Erythroblast (primary cell): ENCODE results near the gene ADTRP.

Experiments used
- GATA1 ChIP-seq: IDR thresholded peaks from 2 replicates; pipeline ENCODE4 v1.6.1; 2011; ENCODE audit warnings: low read depth, mild to moderate bottlenecking, control low read depth, low read length, moderate library complexity
- POLR2A ChIP-seq: IDR thresholded peaks from 2 replicates; pipeline ENCODE4 v1.6.1; 2011; ENCODE audit warnings: mild to moderate bottlenecking, low read length

GRCh38 chr6:11824986-11825385 is 46.4 kb upstream of the ADTRP start:
- no peak for TF ChIP-seq POLR2A
- no peak for TF ChIP-seq GATA1
